BLaER1 (cell line): Measurements from ENCODE around the gene SV2B.

Experiments used
- H3K27ac ChIP-seq: shearing (Covaris generic); formaldehyde crosslinking; 2 replicates; pipeline ENCODE4 v1.8.1; 2022
- H3K27me3 ChIP-seq: shearing (Covaris generic); formaldehyde crosslinking; 2 replicates; pipeline ENCODE4 v1.8.1; 2022
- H3K36me3 ChIP-seq: shearing (Covaris generic); formaldehyde crosslinking; 2 replicates; pipeline ENCODE4 v1.8.1; 2022
- H3K4me1 ChIP-seq: shearing (Covaris generic); formaldehyde crosslinking; 2 replicates; pipeline ENCODE4 v1.8.1; 2022
- H3K4me2 ChIP-seq: shearing (Covaris generic); formaldehyde crosslinking; 2 replicates; pipeline ENCODE4 v1.8.1; 2022
- H3K4me3 ChIP-seq: shearing (Covaris generic); formaldehyde crosslinking; 2 replicates; pipeline ENCODE4 v1.8.1; 2022
- H3K9ac ChIP-seq: shearing (Covaris generic); formaldehyde crosslinking; 2 replicates; pipeline ENCODE4 v1.8.1; 2022
- H3K9me3 ChIP-seq: shearing (Covaris generic); formaldehyde crosslinking; 2 replicates; pipeline ENCODE4 v1.8.1; 2022
- H4K20me1 ChIP-seq: shearing (Covaris generic); formaldehyde crosslinking; 2 replicates; pipeline ENCODE4 v1.8.1; 2022
- Cebpa-rat ChIP-seq: shearing (Covaris generic); IDR thresholded peaks from 2 replicates; pipeline ENCODE4 v1.8.1; 2022

Gene SV2B

DNA sequence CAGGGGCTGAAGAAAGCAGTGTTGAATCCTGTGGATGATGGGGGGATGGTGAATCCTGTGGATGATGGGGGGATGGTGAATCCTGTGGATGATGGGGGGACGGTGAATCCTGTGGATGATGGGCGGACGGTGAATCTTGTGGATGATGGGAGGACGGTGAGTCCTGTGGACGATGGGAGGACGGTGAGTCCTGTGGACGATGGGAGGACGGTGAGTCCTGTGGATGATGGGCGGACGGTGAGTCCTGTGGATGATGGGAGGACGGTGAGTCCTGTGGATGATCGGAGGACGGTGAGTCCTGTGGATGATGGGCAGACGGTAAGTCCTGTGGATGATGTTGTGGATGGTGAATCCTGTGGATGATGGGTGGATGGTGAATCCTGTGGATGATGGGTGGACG lies 170.7 kb downstream of the SV2B start:
- H3K4me1 ChIP-seq = peaks cover 4% of the 10 kb centered on the region
- H3K4me3 ChIP-seq = no peak overlapping the region
- TF ChIP-seq Cebpa-rat = no peak
- H3K4me2 ChIP-seq = no peak overlapping the region
- H3K36me3 ChIP-seq = no peaks in the 10 kb centered on the region
- 0 out of 2 replicates have a peak, but pooled peaks cover 3% of the 10 kb centered on the region for H3K9me3 ChIP-seq
- no peak overlapping the region for H3K9ac ChIP-seq
- H3K27ac ChIP-seq = no peak overlapping the region
- no peaks in the 10 kb centered on the region for H4K20me1 ChIP-seq
- H3K27me3 ChIP-seq = no peaks in the 10 kb centered on the region

DNA sequence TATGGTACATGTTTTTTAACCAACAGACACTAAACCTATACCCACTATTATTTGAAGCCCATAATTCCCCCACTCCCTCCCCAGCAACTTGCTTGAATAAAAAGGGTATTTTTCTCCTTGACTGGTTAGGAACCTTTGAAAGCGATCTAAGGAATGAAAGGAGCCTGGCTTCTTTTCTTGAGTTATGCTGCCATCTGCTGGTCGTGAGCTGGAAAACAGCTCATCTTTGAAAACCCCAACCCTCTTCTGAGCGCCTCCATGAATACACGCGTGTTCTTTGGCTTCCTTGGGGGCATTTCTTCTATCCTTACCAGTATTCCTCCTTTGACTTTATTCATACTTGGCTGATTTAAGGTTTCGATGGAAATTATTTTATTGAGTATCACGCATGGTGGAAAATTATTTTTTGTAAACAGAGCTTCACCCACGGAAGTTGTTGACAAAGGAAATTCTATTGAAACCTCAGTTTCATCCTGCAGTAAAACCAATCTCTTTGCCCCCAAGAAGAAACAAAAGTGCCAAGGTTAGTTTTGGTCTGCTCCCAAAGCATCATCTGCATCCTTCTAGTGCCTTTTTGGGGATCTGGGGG lies 171.6 kb downstream of the SV2B start:
- no peak overlapping the region for H3K27ac ChIP-seq
- no peak overlapping the region for H3K4me2 ChIP-seq

DNA sequence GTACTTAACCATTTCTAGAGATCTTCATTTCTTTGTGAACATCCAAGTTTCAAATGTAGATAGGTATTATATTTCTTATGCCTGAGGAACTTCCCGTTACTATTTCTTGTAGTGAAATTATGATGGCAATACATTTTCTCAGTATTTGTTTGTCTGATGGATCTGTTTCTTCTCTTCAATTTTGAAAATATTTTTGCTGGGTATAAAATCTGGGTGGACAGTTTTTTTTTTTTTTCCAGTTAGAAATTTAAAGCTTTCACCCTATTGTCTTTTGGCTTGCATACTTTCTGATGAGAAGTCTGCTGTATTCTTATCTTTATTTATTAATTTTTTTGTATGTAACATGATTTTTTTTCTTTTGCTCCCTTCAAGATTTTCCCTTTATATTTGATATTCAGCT lies 175.8 kb downstream of the SV2B start:
- H3K9me3 ChIP-seq = 0 out of 2 replicates have a peak, but pooled peaks cover 9% of the 10 kb centered on the region
- no peaks in the 10 kb centered on the region for H3K4me1 ChIP-seq
- no peaks in the 10 kb centered on the region for H4K20me1 ChIP-seq
- H3K27ac ChIP-seq = no peak overlapping the region
- no peaks in the 10 kb centered on the region for H3K36me3 ChIP-seq
- no peaks in the 10 kb centered on the region for H3K27me3 ChIP-seq
- no peak overlapping the region for H3K9ac ChIP-seq
- TF ChIP-seq Cebpa-rat = no peak
- no peak overlapping the region for H3K4me3 ChIP-seq
- H3K4me2 ChIP-seq = no peak overlapping the region

More for the DNA sequence above, 171.6 kb downstream of the SV2B start:
- Histone ChIP-seq H3K36me3 (no peaks in the 10 kb centered on the region), H4K20me1 (no peaks in the 10 kb centered on the region), H3K27me3 (no peaks in the 10 kb centered on the region), H3K4me3 (no peak overlapping the region), H3K9ac (no peak overlapping the region), H3K9me3 (0 out of 2 replicates have a peak, but pooled peaks cover 9% of the 10 kb centered on the region), H3K4me1 (no peaks in the 10 kb centered on the region)
- TF ChIP-seq Cebpa-rat = no peak

DNA sequence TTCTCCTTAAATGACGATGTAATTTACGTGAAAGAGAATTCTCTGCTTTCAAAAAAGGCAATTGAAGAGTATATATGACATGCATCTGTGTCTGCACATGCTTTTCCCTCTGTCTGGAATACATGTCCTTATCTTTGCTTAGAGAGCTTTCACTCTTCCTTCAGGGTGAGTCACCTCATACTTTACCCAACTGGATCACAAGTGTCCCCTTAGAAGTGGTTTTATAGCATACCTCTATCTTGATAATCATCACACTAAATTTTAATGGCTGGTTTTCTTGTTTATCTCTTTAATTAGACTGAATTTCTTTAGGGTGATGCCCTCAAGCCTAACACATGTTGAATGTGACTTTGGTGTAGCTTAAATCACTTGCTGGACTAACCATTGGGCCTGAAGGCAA lies 178.9 kb downstream of the SV2B start:
- H3K9me3 ChIP-seq = 0 out of 2 replicates have a peak, but pooled peaks cover 9% of the 10 kb centered on the region
- no peak for TF ChIP-seq Cebpa-rat

DNA sequence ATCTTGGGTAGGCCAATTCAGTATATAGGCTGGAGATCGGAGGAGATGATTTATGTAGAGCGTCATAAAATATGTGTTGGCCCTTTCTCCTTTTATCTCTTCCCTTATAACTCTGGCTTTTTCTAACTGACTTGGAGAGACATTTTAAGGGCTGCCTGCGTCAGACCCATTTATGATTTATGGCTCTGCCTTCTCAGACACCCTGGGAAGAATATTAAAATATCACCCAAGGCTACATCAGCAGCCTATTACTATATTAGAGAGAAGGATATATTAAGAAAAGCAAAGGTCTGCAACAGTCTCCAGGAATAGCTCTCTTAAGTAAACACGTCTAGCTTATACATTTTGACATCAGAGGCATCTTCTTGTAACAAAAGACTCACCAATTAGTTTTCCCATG lies 179.4 kb downstream of the SV2B start:
- no peak for TF ChIP-seq Cebpa-rat
- H3K27ac ChIP-seq = no peak overlapping the region
- H3K4me2 ChIP-seq = no peak overlapping the region
- H3K4me3 ChIP-seq = no peak overlapping the region
- no peak overlapping the region for H3K9ac ChIP-seq
- 0 out of 2 replicates have a peak, but pooled peaks cover 9% of the 10 kb centered on the region for H3K9me3 ChIP-seq
- no peaks in the 10 kb centered on the region for H3K36me3 ChIP-seq
- no peaks in the 10 kb centered on the region for H3K27me3 ChIP-seq
- no peaks in the 10 kb centered on the region for H4K20me1 ChIP-seq
- no peaks in the 10 kb centered on the region for H3K4me1 ChIP-seq

More for the DNA sequence above, 178.9 kb downstream of the SV2B start:
- no peak overlapping the region for H3K4me3 ChIP-seq
- H3K27ac ChIP-seq = no peak overlapping the region
- no peak overlapping the region for H3K9ac ChIP-seq
- no peaks in the 10 kb centered on the region for H3K36me3 ChIP-seq
- H3K27me3 ChIP-seq = no peaks in the 10 kb centered on the region
- H3K4me1 ChIP-seq = no peaks in the 10 kb centered on the region
- no peaks in the 10 kb centered on the region for H4K20me1 ChIP-seq
- H3K4me2 ChIP-seq = no peak overlapping the region

DNA sequence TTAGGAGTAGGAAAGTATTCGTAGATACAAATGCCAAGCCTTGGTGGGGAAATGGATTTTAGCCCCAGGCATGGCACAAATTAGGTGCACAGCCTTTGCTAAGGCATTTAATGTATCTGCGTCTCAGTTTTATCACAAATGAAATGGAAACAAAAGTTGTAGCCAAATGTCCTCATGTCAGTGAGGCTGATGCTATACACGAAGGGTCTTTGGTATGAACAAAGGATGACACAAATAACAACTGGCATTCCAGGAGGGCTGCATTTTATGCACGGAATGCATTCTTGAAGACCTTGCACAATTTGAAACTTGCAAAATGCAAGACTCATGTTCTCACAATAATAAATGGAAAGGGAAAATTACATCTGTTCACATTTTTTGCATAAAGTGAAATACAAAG lies 181.9 kb downstream of the SV2B start:
- no peak overlapping the region for H3K27ac ChIP-seq
- no peak overlapping the region for H3K4me3 ChIP-seq
- no peaks in the 10 kb centered on the region for H3K27me3 ChIP-seq
- no peaks in the 10 kb centered on the region for H3K4me1 ChIP-seq
- TF ChIP-seq Cebpa-rat = no peak
- H3K4me2 ChIP-seq = no peak overlapping the region
- no peaks in the 10 kb centered on the region for H3K9me3 ChIP-seq
- no peaks in the 10 kb centered on the region for H3K36me3 ChIP-seq
- no peak overlapping the region for H3K9ac ChIP-seq
- H4K20me1 ChIP-seq = no peaks in the 10 kb centered on the region

DNA sequence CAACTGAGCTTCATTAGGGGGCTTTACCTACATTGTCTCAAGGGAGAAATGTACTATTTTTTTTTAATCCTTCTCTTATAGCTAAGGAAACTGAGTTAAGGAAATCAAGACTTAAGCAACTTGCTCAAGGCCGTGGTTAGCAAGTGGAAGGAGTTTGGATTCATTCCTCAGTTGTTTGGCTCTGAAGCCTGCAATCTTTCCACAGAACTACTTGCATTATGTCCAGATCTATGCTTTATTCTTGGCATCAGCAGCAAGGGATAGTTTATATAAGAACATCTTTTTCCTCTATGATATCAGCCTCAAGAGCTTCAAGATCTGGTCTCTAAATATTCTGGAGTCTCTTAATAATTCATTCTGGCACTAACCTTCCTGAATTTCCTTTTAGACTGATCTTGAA lies 182.4 kb downstream of the SV2B start:
- no peaks in the 10 kb centered on the region for H3K4me1 ChIP-seq
- no peaks in the 10 kb centered on the region for H4K20me1 ChIP-seq
- H3K4me3 ChIP-seq = no peak overlapping the region
- H3K9ac ChIP-seq = no peak overlapping the region
- H3K4me2 ChIP-seq = no peak overlapping the region
- no peaks in the 10 kb centered on the region for H3K9me3 ChIP-seq
- no peak overlapping the region for H3K27ac ChIP-seq
- no peaks in the 10 kb centered on the region for H3K36me3 ChIP-seq
- TF ChIP-seq Cebpa-rat = no peak
- H3K27me3 ChIP-seq = no peaks in the 10 kb centered on the region

DNA sequence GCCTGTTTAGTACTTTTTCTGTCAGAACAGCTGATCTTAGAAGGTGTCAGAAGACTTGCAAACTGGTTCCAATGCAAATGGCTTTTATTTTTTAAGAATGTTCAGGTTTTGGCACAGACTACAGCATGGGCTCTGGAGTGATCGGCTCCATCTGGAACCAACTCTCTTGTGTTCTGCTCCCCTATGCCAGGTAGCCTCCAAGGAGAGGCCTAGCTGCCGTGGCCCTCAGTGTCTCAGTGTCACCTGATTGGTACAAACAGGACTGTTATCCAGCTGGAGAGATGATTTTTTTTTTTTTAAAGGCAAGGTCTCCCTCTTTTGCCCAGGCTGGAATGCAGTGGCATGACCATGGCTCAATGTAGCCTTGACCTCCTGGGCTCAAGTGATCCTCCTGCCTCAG lies 183.1 kb downstream of the SV2B start:
- no peaks in the 10 kb centered on the region for H3K9me3 ChIP-seq
- no peaks in the 10 kb centered on the region for H3K4me1 ChIP-seq
- no peaks in the 10 kb centered on the region for H3K27me3 ChIP-seq
- H3K9ac ChIP-seq = no peak overlapping the region
- no peaks in the 10 kb centered on the region for H3K36me3 ChIP-seq
- TF ChIP-seq Cebpa-rat = no peak
- no peak overlapping the region for H3K4me3 ChIP-seq
- H3K4me2 ChIP-seq = no peak overlapping the region
- no peak overlapping the region for H3K27ac ChIP-seq
- no peaks in the 10 kb centered on the region for H4K20me1 ChIP-seq

DNA sequence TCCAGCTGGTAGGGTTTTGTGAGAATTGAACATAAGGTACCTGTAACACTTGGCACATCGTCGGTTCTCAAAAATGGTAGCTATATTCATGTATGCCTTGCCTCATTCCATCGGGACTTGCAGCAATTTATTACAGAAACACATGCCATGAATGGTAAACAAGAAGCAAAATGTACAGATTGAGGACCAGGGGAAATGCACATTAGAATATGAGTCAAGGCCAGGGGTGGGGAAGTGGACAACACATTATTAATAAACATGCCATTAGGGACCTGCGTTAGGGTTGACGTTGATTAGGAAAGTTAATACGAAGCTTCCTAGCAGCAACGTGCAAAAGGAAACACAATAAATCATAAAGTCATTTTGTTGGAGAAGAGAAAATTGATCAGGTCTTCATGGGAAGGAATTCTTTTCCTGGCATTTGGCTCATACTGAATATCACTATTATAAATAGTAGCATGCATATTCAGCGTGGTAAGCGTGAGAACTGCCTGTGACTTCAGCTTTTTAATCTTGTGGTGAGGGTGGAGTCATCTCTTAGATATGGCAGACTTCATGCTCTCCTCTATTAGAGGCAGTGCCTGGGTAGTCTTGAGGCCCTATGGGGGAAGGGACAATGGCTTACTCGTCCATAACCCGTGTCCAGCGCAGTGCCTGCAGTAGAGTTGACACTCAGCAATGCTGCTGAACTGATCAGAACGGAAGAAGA lies 184.9 kb downstream of the SV2B start:
- Histone ChIP-seq H3K9ac (no peak overlapping the region), H3K4me3 (no peak overlapping the region), H3K27ac (no peak overlapping the region), H3K36me3 (no peaks in the 10 kb centered on the region), H4K20me1 (no peaks in the 10 kb centered on the region), H3K4me1 (no peaks in the 10 kb centered on the region), H3K4me2 (no peak overlapping the region), H3K9me3 (no peaks in the 10 kb centered on the region), H3K27me3 (no peaks in the 10 kb centered on the region)
- no peak for TF ChIP-seq Cebpa-rat

DNA sequence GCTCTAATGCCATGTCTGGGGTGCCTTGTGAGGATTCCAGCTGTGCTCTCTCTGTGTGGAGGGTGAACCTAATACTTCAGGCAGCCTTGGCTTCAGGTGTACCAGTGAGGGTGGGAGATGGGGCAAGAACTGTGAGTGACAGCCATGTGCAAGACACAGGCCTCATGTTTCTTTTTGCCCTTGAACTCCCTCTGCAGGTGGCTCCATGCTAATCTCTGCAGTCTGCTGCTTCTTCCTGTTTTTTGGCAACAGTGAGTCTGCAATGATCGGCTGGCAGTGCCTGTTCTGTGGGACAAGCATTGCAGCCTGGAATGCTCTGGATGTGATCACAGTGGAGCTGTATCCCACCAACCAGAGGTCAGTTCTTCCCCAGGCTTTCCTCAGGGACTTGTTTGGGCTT lies 189.3 kb downstream of the SV2B start:
- TF ChIP-seq Cebpa-rat = no peak
- no peak overlapping the region for H3K4me2 ChIP-seq

More for the DNA sequence above, 189.3 kb downstream of the SV2B start:
- H3K9ac ChIP-seq = no peak overlapping the region
- H4K20me1 ChIP-seq = no peaks in the 10 kb centered on the region
- H3K36me3 ChIP-seq = no peaks in the 10 kb centered on the region
- H3K27ac ChIP-seq = no peak overlapping the region
- no peaks in the 10 kb centered on the region for H3K4me1 ChIP-seq
- no peaks in the 10 kb centered on the region for H3K9me3 ChIP-seq
- H3K4me3 ChIP-seq = no peak overlapping the region
- no peaks in the 10 kb centered on the region for H3K27me3 ChIP-seq
